Activated T-helper 17 cell treated with anti-CD3 and anti-CD28 coated beads, Interleukin-2, amount 50 U/mL, for 72 hours (primary cell): ENCODE data around the gene TRIM56. TPM values are rescaled to one million over a fixed set of nuclear protein-coding genes. Genes with fewer than 3 reads are reported as not detected.
"Not testable (repeated sequence)": the region's sequence is repeated elsewhere in the genome, so short reads cannot be mapped to it uniquely, and the experiment has no call there.

Experiments
- ATAC-seq: fragments of 150-1000 bp; cut with Tn5 transposase; replicated peaks from 2 replicates; pipeline ENCODE4 v1.10.0; 2021; ENCODE audit warnings: mild to moderate bottlenecking, moderate library complexity
- H3K27ac Mint-ChIP-seq: one replicate; pipeline ENCODE4 v1.8.0; 2022; ENCODE audit warnings: mixed read lengths
- H3K27me3 Mint-ChIP-seq: one replicate; pipeline ENCODE4 v1.8.0; 2022; ENCODE audit warnings: mixed read lengths
- H3K36me3 Mint-ChIP-seq: one replicate; pipeline ENCODE4 v1.8.0; 2022; ENCODE audit warnings: low read depth, mild to moderate bottlenecking, mixed read lengths
- H3K4me1 Mint-ChIP-seq: one replicate; pipeline ENCODE4 v1.8.0; 2022; ENCODE audit warnings: mixed read lengths
- H3K4me3 Mint-ChIP-seq: one replicate; pipeline ENCODE4 v1.8.0; 2022; ENCODE audit warnings: mild to moderate bottlenecking, mixed read lengths
- H3K9me3 Mint-ChIP-seq: one replicate; pipeline ENCODE4 v1.8.0; 2022; ENCODE audit warnings: mixed read lengths
- total RNA-seq, 2 donors: library from RNA; stranded (reverse); gene quantifications; one replicate each; pipeline ENCODE4 v1.2.3, GENCODE V29; 2022

Gene TRIM56
- total RNA-seq, 2 donors from 2014 or later, result 45.4 to 55.5 TPM

DNA sequence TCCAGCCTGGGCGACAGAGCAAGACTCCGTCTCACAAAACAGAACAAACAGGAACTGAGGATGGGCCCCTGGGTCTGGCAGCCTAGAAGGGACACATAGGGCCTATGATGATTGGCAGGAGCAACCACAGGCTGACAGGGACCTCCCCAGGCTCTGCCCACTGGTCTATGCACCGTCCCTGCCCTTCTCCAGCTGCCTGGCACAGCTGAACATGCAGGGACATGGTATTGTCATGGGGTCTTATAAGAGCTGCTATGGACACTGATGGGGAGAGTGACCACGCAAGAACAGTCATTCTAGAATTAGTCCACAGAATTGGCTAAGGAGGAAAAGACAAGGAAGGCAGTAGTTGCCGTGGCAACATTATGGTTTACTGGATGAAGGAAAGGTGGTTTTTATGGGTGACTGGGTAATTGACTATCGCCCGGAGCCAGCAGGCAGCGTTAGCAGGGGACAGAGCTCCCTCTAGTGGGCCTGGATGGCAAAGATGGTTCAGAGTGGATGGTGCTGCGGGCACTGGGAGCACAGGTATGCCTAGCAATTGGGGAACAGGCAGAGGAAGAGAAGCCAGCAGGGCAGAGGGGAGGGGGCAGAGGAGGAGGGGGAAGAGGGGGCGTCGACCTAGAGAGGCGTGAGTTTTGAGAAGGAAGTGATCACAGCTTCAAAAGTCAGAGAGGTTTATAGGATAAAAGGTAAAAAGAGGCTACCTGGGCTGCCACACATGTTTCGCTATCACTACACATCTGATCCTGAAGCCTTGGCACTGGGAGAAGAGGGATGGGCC lies 7.8 kb upstream of the TRIM56 start:
- ATAC-seq, result peak; percentile 99
- Mint-ChIP-seq H3K4me3 (no peak overlapping the region), H3K9me3 (no peaks in the 10 kb centered on the region), H3K4me1 (peaks cover 7% of the 10 kb centered on the region), H3K36me3 (no peaks in the 10 kb centered on the region), H3K27ac (no peak overlapping the region), H3K27me3 (peaks cover 13% of the 10 kb centered on the region)

DNA sequence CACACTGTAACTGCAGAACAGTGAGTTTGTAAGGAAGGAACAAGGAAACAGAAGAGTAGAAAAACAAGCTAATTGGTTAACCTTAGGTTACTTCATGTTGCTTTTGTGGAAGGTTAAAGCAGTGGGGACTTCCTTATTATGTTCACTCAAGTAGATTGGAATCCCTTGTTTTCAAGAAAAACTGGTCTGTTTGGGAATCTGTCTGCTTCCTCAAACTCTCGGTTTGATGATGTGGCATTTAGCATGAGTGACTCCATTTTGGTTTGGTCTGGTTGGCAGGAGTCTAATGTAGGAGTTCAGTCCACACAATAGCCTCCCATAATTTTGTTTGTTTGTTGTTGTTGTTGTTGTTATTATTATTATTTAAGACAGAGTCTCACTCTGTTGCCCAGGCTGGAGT lies 3.8 kb upstream of the TRIM56 start:
- Mint-ChIP-seq H3K36me3 (peaks cover 10% of the 10 kb centered on the region), H3K27me3 (peaks cover 5% of the 10 kb centered on the region), H3K27ac (no peak overlapping the region), H3K4me1 (peaks cover 12% of the 10 kb centered on the region), H3K9me3 (no peaks in the 10 kb centered on the region), H3K4me3 (no peak overlapping the region)
- ATAC-seq, result no peak

DNA sequence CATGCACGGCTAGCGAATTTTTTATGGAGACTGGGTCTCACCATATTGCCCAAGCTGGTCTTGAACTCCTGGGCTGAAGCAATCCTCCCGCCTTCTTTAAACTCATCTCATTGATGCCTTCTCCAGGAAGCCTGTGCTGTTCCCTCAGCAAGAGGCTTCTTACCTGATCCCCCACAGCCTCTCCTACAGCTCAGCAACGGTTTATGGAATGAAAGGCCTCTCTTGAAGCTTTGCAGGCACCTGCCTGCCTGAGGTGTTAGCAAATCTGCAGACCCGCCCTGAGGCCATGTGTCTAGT lies 468 bp upstream of the TRIM56 start:
- Mint-ChIP-seq H3K4me3 (peak overlapping the region; percentile 58), H3K27me3 (no peaks in the 10 kb centered on the region), H3K27ac (peak overlapping the region; percentile 92), H3K36me3 (peaks cover 27% of the 10 kb centered on the region), H3K4me1 (peaks cover 15% of the 10 kb centered on the region), H3K9me3 (no peaks in the 10 kb centered on the region)
- no peak for ATAC-seq

DNA sequence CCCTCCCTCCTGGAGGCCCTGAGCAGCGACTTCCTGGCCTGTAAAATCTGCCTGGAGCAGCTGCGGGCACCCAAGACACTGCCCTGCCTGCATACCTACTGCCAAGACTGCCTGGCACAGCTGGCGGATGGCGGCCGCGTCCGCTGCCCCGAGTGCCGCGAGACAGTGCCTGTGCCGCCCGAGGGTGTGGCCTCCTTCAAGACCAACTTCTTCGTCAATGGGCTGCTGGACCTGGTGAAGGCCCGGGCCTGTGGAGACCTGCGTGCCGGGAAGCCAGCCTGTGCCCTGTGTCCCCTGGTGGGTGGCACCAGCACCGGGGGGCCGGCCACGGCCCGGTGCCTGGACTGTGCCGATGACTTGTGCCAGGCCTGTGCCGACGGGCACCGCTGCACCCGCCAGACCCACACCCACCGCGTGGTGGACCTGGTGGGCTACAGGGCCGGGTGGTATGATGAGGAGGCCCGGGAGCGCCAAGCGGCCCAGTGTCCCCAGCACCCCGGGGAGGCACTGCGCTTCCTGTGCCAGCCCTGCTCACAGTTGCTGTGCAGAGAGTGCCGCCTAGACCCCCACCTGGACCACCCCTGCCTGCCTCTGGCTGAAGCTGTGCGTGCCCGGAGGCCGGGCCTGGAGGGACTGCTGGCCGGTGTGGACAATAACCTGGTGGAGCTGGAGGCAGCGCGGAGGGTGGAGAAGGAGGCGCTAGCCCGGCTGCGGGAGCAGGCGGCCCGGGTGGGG lies 2.2 kb downstream of the TRIM56 start:
- H3K4me1 Mint-ChIP-seq, result peaks cover 21% of the 10 kb centered on the region
- H3K27me3 Mint-ChIP-seq, result no peaks in the 10 kb centered on the region
- H3K9me3 Mint-ChIP-seq, result no peaks in the 10 kb centered on the region
- H3K36me3 Mint-ChIP-seq, result peaks cover 49% of the 10 kb centered on the region
- H3K27ac Mint-ChIP-seq, result no peak overlapping the region
- ATAC-seq, result no peak
- H3K4me3 Mint-ChIP-seq, result no peak overlapping the region

DNA sequence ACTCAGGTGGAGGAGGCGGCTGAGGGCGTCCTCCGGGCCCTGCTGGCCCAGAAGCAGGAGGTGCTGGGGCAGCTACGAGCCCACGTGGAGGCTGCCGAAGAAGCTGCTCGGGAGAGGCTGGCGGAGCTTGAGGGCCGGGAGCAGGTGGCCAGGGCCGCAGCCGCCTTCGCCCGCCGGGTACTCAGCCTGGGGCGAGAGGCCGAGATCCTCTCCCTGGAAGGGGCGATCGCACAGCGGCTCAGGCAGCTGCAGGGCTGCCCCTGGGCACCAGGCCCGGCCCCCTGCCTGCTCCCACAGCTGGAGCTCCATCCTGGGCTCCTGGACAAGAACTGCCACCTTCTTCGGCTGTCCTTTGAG lies 2.8 kb downstream of the TRIM56 start:
- Mint-ChIP-seq H3K36me3 (peaks cover 49% of the 10 kb centered on the region), H3K4me3 (no peak overlapping the region), H3K4me1 (peaks cover 21% of the 10 kb centered on the region), H3K27me3 (no peaks in the 10 kb centered on the region), H3K27ac (no peak overlapping the region), H3K9me3 (no peaks in the 10 kb centered on the region)
- ATAC-seq, result no peak

DNA sequence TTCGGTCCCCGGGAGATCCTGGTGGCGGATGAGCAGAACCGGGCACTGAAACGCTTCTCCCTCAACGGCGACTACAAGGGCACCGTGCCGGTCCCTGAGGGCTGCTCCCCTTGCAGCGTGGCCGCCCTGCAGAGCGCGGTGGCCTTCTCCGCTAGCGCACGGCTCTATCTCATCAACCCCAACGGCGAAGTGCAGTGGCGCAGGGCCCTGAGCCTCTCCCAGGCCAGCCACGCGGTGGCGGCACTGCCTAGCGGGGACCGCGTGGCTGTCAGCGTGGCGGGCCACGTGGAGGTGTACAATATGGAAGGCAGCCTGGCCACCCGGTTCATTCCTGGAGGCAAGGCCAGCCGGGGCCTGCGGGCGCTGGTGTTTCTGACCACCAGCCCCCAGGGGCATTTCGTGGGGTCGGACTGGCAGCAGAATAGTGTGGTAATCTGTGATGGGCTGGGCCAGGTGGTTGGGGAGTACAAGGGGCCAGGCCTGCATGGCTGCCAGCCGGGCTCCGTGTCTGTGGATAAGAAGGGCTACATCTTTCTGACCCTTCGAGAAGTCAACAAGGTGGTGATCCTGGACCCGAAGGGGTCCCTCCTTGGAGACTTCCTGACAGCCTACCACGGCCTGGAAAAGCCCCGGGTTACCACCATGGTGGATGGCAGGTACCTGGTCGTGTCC lies 3.7 kb downstream of the TRIM56 start:
- peak overlapping the region; percentile 36 for H3K4me3 Mint-ChIP-seq
- peaks cover 49% of the 10 kb centered on the region for H3K36me3 Mint-ChIP-seq
- H3K9me3 Mint-ChIP-seq, result no peaks in the 10 kb centered on the region
- peaks cover 21% of the 10 kb centered on the region for H3K4me1 Mint-ChIP-seq
- ATAC-seq, result no peak
- H3K27me3 Mint-ChIP-seq, result no peaks in the 10 kb centered on the region
- peak overlapping the region; percentile 63 for H3K27ac Mint-ChIP-seq

DNA sequence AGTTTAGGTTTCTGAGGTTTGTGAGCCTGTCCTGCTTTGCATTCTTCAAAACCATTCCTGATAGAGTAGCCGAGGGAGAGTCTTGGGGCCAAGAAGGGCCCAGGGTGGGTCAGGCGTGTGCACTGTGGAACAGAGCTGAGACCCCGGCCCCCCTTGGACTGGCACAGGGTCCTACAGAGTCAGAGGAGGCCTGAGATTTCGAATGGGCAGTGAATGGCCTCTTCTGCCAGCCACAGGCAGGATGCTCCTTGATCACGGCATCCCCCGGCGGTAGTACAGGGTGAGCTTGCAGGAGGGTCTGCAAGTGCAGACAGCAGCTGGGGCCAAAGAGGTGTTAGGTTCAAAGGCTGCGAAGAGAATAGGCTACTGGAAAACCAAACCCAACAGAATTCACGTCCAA lies 4.6 kb downstream of the TRIM56 start:
- Mint-ChIP-seq H3K27ac (peak overlapping the region; percentile 63), H3K27me3 (no peaks in the 10 kb centered on the region), H3K36me3 (peaks cover 49% of the 10 kb centered on the region), H3K9me3 (no peaks in the 10 kb centered on the region), H3K4me3 (peak overlapping the region; percentile 36), H3K4me1 (peaks cover 18% of the 10 kb centered on the region)
- ATAC-seq, result no peak

DNA sequence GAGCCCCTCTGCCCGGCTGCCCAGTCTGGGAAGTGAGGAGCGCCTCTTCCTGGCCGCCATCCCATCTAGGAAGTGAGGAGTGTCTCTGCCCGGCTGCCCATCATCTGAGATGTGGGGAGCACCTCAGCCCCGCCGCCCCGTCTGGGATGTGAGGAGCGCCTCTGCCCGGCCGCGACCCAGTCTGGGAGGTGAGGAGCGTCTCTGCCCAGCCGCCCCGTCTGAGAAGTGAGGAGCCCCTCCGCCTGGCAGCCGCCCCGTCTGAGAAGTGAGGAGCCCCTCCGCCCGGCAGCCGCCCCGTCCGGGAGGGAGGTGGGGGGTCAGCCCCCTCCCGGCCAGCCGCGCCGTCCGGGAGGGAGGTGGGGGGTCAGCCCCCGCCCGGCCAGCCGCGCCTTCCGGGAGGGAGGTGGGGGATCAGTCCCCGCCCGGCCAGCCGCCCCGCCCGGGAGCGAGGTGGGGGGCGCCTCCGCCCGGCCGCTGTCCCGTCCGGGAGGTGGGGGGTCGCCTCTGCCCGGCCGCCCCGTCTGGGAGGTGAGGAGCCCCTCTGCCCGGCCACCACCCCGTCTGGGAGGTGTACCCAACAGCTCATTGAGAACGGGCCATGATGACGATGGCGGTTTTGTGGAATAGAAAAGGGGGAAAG lies 7.1 kb downstream of the TRIM56 start:
- ATAC-seq, result not testable (repeated sequence)

DNA sequence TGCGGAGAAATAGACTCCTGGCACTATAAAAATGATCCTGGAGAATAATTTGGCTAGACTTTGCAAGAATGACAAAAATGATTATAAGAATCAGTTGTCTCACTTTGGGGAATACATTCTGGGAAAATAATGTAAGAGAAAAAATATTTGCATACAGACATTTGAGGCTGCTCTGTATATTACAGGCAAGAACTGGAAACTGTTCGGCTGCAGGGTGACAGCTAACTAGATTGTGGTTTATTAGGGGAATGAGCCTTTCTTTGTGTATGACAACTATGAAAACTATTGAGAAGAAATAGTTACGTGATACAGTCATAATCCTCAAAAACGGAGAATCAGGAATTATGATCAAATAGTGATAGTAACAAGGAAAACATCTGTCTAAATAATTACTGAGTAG lies 8.6 kb downstream of the TRIM56 start:
- no peak overlapping the region for H3K27ac Mint-ChIP-seq
- no peaks in the 10 kb centered on the region for H3K27me3 Mint-ChIP-seq
- peaks cover 15% of the 10 kb centered on the region for H3K4me1 Mint-ChIP-seq
- H3K4me3 Mint-ChIP-seq, result no peak overlapping the region
- H3K9me3 Mint-ChIP-seq, result no peaks in the 10 kb centered on the region
- H3K36me3 Mint-ChIP-seq, result peaks cover 31% of the 10 kb centered on the region
- no peak for ATAC-seq

More for the DNA sequence above, 7.1 kb downstream of the TRIM56 start:
- Mint-ChIP-seq H3K36me3 (peaks cover 39% of the 10 kb centered on the region), H3K4me1 (peaks cover 15% of the 10 kb centered on the region)
- not testable (repeated sequence) for H3K4me3 Mint-ChIP-seq, H3K27ac Mint-ChIP-seq, H3K9me3 Mint-ChIP-seq, H3K27me3 Mint-ChIP-seq

DNA sequence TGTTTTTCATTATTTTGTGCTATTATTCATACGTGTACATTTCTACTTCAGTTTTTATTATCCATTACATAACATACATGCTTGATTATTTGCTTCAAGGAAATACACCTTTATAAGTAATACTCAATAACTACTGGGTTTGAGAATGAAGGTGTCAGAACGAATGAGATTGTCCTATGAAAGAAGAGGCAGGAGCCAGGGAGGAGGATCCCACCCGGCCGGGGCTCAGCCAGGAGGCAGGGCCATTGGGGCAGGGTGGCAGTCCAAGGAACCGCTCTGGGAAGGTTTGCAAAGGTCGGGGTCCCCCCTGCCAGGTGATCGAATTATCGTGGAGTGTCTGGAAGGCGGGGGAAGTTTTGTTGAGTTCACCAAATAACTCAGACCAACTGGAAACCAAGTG lies 9.1 kb downstream of the TRIM56 start:
- no peaks in the 10 kb centered on the region for H3K27me3 Mint-ChIP-seq
- H3K36me3 Mint-ChIP-seq, result peaks cover 27% of the 10 kb centered on the region
- ATAC-seq, result no peak
- H3K9me3 Mint-ChIP-seq, result no peaks in the 10 kb centered on the region
- no peak overlapping the region for H3K27ac Mint-ChIP-seq
- no peak overlapping the region for H3K4me3 Mint-ChIP-seq
- H3K4me1 Mint-ChIP-seq, result peaks cover 14% of the 10 kb centered on the region

DNA sequence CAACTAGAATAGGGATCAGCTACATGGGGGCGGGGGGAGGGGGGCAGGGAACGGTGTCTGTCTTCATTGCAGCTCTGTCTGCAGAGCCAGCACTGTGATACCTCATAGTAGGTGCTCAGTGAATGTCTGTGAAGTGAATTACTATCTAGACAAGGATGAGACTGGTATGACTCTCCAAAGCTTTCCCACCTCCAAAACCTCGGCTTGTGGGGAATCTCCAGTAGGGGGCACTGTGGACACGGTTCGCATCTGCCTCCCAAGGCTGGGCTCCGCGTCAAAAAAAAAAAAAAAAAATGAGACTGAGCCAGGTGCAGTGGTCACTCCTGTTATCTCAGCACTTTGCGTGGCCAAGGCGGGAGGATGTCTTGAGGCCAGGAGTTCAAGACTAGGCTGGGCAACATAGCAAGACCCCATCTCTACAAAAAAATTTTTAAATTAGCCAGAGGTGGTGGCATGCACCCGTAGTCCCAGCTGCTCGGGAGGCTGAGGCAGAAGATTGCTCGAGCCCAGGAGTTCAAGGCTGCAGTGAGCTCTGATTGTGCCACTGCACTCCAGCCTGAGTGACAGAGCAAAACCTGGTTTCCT lies 9.6 kb downstream of the TRIM56 start:
- H3K27me3 Mint-ChIP-seq, result no peaks in the 10 kb centered on the region
- peak; percentile 44 for ATAC-seq
- peaks cover 9% of the 10 kb centered on the region for H3K4me1 Mint-ChIP-seq
- no peak overlapping the region for H3K27ac Mint-ChIP-seq
- no peaks in the 10 kb centered on the region for H3K9me3 Mint-ChIP-seq
- peaks cover 22% of the 10 kb centered on the region for H3K36me3 Mint-ChIP-seq
- no peak overlapping the region for H3K4me3 Mint-ChIP-seq

DNA sequence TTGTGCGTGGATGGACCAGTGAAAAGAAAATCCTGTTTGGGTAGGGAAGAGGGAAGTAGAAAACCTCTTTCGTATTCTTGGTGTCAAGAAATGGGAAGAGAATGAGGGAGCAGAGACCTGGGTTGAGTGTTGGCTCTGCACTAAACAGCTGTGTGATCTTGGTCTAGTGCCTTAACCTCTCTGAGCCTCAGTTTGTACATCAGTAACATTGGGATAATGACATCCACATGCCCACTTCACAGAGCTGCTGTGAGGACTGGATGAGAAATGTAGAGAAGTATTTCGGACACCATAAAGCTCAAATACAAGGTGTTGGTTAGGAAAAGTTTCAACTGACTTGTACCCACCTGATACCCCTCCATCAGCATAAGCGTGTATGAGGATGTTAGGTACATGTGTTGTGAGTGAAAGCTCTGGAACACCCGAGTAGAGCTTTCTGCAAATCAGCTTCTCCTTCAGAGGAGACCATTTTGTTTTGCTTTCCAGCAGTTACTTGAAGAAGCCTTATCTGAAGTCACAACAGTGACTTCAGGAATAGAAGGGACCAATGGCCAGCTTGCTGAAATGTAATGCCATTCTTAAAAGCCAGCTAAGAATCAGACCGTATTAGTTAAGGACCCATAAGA lies 11.2 kb downstream of the TRIM56 start:
- Mint-ChIP-seq H3K9me3 (no peaks in the 10 kb centered on the region), H3K4me1 (peaks cover 3% of the 10 kb centered on the region), H3K36me3 (peaks cover 6% of the 10 kb centered on the region), H3K27me3 (peaks cover 7% of the 10 kb centered on the region), H3K4me3 (no peak overlapping the region), H3K27ac (no peak overlapping the region)
- ATAC-seq, result no peak

DNA sequence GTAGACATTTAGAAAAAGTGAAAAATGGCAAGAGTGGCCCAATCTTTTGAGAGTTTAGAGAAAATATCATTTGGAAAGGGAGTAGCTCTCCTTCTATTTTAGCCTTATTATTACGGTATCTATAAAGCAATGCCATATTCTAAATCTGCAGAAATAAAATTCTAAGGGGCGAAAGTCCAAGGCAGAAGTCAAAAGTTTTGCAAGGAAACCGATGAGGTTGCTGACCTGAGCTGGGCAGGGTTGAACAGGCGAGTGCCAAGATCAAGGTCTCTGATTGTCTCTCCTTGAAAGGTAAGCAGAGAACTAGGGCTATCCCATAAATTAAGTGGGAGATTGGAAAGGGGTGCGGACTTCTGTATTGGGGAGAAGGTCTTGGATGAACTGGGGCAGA lies 11.7 kb downstream of the TRIM56 start:
- Mint-ChIP-seq H3K27ac (peak overlapping the region; percentile 47), H3K36me3 (peaks cover under 1% of the 10 kb centered on the region), H3K27me3 (peaks cover 11% of the 10 kb centered on the region), H3K4me1 (peaks cover 3% of the 10 kb centered on the region), H3K4me3 (no peak overlapping the region), H3K9me3 (no peaks in the 10 kb centered on the region)
- ATAC-seq, result no peak

DNA sequence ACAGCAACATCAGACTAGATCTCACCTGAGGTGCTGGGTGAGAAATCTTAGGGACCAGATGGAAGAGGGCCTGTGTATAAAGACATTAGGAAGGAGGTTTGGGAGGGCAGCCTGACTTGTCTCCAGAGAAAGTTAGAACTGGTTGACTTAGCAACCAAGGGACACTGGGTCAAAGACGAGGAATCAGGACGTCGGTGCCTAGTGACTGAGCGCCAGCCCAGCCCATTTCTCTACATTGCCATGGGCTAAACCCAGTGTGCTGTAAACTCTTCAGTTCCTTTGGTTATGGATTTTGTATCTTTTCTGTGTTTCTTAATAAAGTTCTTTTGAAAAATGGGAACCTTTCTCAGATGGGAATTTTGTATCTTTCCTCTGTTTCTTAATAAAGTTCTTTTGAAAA lies 12.3 kb downstream of the TRIM56 start:
- peak overlapping the region; percentile 47 for H3K27ac Mint-ChIP-seq

More for the DNA sequence above, 12.3 kb downstream of the TRIM56 start:
- Mint-ChIP-seq H3K36me3 (no peaks in the 10 kb centered on the region), H3K9me3 (no peaks in the 10 kb centered on the region), H3K4me1 (peaks cover 3% of the 10 kb centered on the region), H3K27me3 (peaks cover 12% of the 10 kb centered on the region), H3K4me3 (no peak overlapping the region)
- ATAC-seq, result no peak
